Uterus (tissue), 2 donors: ENCODE measurements around the gene RNFT2.

ENCODE experiments used
- POLR2A ChIP-seq, 2 donors: fragments of 450-650 bp; IDR thresholded peaks; one replicate each; pipeline ENCODE4 v1.6.1; 2016; ENCODE audit warnings: antibody characterized with exemption in 2 of 2, mild to moderate bottlenecking in 1 of 2, moderate library complexity in 1 of 2
- TF ChIP-seq, protein P1 (sequence below), 4 experiments: fragments of 200-600 bp in 2 of 4; fragments of 450-650 bp in 2 of 4; sonication (generic) in 2 of 4; IDR thresholded peaks; one replicate each; pipeline ENCODE4 v1.5.1; 2016 to 2019; ENCODE audit warnings: antibody characterized with exemption in 4 of 4, mild to moderate bottlenecking in 2 of 4, moderate library complexity in 1 of 4

DNA sequence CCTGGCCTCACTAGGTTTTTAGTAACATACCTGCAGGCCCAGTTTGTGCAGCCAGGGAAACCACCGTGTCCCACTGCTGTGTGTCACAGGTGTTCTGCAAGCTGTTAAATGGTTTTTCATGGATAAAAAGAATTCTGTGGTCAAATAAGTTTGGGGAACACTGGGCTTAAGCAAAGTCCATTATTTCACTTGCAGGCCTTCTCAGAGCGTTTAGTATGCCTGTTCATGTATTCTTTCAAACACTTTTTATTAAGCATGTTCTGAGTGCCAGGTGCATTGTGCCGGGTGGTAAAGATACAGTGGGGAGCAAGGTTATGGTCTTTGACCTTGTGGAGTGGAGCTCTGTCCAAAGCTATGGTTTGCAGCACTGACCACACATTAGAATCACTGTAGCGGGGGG, 7.4 kb downstream of the RNFT2 start:
- TF ChIP-seq POLR2A (IDR thresholded peaks at IDR 0.05): no peak
- TF ChIP-seq, protein P1, sequence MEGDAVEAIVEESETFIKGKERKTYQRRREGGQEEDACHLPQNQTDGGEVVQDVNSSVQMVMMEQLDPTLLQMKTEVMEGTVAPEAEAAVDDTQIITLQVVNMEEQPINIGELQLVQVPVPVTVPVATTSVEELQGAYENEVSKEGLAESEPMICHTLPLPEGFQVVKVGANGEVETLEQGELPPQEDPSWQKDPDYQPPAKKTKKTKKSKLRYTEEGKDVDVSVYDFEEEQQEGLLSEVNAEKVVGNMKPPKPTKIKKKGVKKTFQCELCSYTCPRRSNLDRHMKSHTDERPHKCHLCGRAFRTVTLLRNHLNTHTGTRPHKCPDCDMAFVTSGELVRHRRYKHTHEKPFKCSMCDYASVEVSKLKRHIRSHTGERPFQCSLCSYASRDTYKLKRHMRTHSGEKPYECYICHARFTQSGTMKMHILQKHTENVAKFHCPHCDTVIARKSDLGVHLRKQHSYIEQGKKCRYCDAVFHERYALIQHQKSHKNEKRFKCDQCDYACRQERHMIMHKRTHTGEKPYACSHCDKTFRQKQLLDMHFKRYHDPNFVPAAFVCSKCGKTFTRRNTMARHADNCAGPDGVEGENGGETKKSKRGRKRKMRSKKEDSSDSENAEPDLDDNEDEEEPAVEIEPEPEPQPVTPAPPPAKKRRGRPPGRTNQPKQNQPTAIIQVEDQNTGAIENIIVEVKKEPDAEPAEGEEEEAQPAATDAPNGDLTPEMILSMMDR (IDR thresholded peaks at IDR 0.05): no peak
